GM19467 (cell line): Measurements from ENCODE around the gene SNX18.

Source experiments
- ATAC-seq: cut with Tn5 transposase; IDR thresholded peaks from one replicate; pipeline ENCODE4 v1.9.1; 2021; ENCODE audit warnings: mild to moderate bottlenecking, moderate library complexity; ENCODE audit not compliant: unreplicated experiment

The SNX18 gene

GRCh38 chr5:54538156-54538555, 20.6 kb downstream of the SNX18 start:
- ATAC-seq = no peak

GRCh38 chr5:54539001-54539400, 21.4 kb downstream of the SNX18 start:
- no peak for ATAC-seq

GRCh38 chr5:54540286-54540685, 22.7 kb downstream of the SNX18 start:
- no peak for ATAC-seq

- no peak for ATAC-seq
Observed at GRCh38 chr5:54541823-54542783, 24.5 kb downstream of the SNX18 start.

GRCh38 chr5:54544044-54544443, 26.5 kb downstream of the SNX18 start:
- ATAC-seq = no peak

GRCh38 chr5:54545796-54546195, 28.2 kb downstream of the SNX18 start:
- ATAC-seq = no peak

GRCh38 chr5:54547711-54548250, 30.2 kb downstream of the SNX18 start:
- ATAC-seq = no peak

GRCh38 chr5:54548565-54548964, 31.0 kb downstream of the SNX18 start:
- ATAC-seq = no peak

- ATAC-seq = no peak
Observed at GRCh38 chr5:54551292-54551691, 33.7 kb downstream of the SNX18 start.

- ATAC-seq = no peak
Observed at GRCh38 chr5:54551926-54552325, 34.4 kb downstream of the SNX18 start.

- ATAC-seq = no peak
Observed at GRCh38 chr5:54552446-54552845, 34.9 kb downstream of the SNX18 start.

- ATAC-seq = no peak
Observed at GRCh38 chr5:54553659-54554207, 36.2 kb downstream of the SNX18 start.

GRCh38 chr5:54556141-54556540, 38.6 kb downstream of the SNX18 start:
- no peak for ATAC-seq

GRCh38 chr5:54558362-54558761, 40.8 kb downstream of the SNX18 start:
- no peak for ATAC-seq

- no peak for ATAC-seq
Observed at GRCh38 chr5:54561651-54562050, 44.1 kb downstream of the SNX18 start.

GRCh38 chr5:54563083-54563761, 45.7 kb downstream of the SNX18 start:
- no peak for ATAC-seq

- no peak for ATAC-seq
Observed at GRCh38 chr5:54567996-54568395, 50.4 kb downstream of the SNX18 start.

GRCh38 chr5:54570916-54571315, 53.4 kb downstream of the SNX18 start:
- no peak for ATAC-seq

- no peak for ATAC-seq
Observed at GRCh38 chr5:54571462-54571861, 53.9 kb downstream of the SNX18 start.

GRCh38 chr5:54573812-54574489, 56.4 kb downstream of the SNX18 start:
- ATAC-seq = no peak

GRCh38 chr5:54577528-54577927, 60.0 kb downstream of the SNX18 start:
- ATAC-seq = no peak
